DMS153 treated with DMSO at 0.1 percent for 48 hours (cell line): ENCODE data around the gene PIGS.

ENCODE experiments used
- DNase-seq: peaks from one replicate; lab custom pipeline; 2025; ENCODE audit not compliant: unreplicated experiment; lab: John Stamatoyannopoulos, UW

The PIGS gene

GRCh38 chr17:28551421-28552175 lies 19.7 kb downstream of the PIGS start:
- no peak for DNase-seq

GRCh38 chr17:28550858-28551257 lies 20.5 kb downstream of the PIGS start:
- DNase-seq, result no peak

- DNase-seq, result no peak
Measured at GRCh38 chr17:28549236-28550132, 21.8 kb downstream of the PIGS start.

GRCh38 chr17:28548417-28549130 lies 22.8 kb downstream of the PIGS start:
- no peak for DNase-seq

GRCh38 chr17:28547623-28548416 lies 23.5 kb downstream of the PIGS start:
- peak; percentile 38 for DNase-seq

GRCh38 chr17:28547096-28547622 lies 24.2 kb downstream of the PIGS start:
- no peak for DNase-seq

- no peak for DNase-seq
Measured at GRCh38 chr17:28545787-28546415, 25.4 kb downstream of the PIGS start.

GRCh38 chr17:28545141-28545503 lies 26.2 kb downstream of the PIGS start:
- DNase-seq, result no peak

- no peak for DNase-seq
Measured at GRCh38 chr17:28544402-28545140, 26.8 kb downstream of the PIGS start.

- DNase-seq, result no peak
Measured at GRCh38 chr17:28541439-28541838, 29.9 kb downstream of the PIGS start.

- no peak for DNase-seq
Measured at GRCh38 chr17:28540231-28540630, 31.1 kb downstream of the PIGS start.

- DNase-seq, result no peak
Measured at GRCh38 chr17:28538296-28538895, 32.9 kb downstream of the PIGS start.

- no peak for DNase-seq
Measured at GRCh38 chr17:28537219-28537610, 34.1 kb downstream of the PIGS start.

GRCh38 chr17:28536532-28537218 lies 34.6 kb downstream of the PIGS start:
- no peak for DNase-seq

- DNase-seq, result no peak
Measured at GRCh38 chr17:28534740-28535375, 36.5 kb downstream of the PIGS start.

GRCh38 chr17:28533091-28533807 lies 38.1 kb downstream of the PIGS start:
- no peak for DNase-seq
